NCI-H2081 treated with DMSO at 0.1 percent for 48 hours (cell line): ENCODE measurements around the gene CDRT15.
"Not testable (repeated sequence)": the region's sequence is repeated elsewhere in the genome, so short reads cannot be mapped to it uniquely, and the experiment has no call there.

ENCODE experiments used
- DNase-seq: peaks from one replicate; lab custom pipeline; 2025; lab: John Stamatoyannopoulos, UW

The CDRT15 gene

DNA sequence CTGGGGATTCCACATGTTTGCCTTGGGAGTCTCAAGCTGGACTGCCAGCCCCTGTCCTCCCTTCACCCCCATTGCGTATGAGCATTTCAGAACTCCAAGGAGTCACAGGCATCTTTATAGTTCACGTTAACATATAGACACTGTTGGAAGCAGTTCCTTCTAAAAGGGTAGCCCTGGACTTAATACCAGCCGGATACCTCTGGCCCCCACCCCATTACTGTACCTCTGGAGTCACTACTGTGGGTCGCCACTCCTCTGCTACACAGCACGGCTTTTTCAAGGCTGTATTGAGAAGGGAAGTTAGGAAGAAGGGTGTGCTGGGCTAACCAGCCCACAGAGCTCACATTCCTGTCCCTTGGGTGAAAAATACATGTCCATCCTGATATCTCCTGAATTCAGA is 28.9 kb downstream of the CDRT15 start:
- DNase-seq: no peak

DNA sequence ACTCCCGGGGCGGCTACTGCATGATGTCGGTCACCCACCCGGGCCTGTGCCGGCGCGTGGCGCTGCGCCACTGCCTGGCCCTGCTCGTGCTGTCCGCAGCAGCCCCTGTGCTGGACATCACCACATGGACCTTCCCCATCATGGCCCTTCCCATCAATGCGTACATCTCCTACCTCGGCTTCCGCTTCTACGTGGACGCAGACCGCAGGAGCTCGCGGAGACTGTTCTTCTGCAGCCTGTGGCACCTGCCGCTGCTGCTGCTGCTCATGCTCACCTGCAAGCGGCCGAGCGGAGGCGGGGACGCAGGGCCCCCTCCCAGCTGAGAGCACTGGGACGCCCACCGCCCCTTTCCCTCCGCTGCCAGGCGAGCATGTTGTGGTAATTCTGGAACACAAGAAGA is 29.8 kb downstream of the CDRT15 start:
- DNase-seq: no peak

DNA sequence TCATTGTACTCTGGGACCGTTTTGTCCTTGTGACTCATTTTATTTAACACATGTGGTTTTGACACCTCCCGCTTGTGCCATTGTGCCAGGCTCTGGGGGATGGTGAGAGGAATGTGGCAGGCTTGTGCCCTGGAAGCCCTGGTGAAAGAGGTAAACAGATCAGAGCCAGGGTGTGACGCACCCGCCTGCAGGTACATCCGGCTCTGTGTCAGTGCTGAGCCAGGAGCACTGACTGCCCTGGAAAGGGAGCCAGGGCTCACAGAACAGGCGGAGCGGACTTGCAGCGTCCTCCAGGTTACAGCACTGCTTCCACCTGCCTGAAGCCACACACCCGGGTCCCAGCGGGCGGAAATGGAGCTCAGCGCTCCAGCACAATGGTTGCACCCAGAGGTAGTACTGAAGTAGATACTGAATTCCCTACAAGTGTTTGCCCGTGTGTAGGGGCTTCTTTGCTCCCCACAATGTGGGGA is 30.6 kb downstream of the CDRT15 start:
- no peak for DNase-seq

DNA sequence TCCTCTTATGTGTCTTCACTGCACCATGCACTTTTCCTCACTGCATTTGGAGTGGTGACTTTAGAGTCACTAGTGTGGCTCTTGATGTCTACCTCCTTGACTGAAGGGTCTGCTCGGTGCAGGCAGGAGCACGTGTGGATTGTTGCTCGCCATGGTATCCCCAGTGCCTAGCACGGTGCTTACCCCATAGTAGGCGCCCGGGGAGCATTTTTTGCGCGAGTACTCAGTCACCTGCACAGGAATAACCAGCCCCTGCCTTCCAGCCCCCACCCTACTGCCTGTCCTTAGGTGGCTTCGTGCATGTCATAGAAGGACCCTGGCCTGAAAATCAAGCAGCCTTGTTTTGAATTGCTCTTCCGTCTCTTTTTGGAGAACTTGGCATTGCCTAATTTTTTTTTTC is 31.3 kb downstream of the CDRT15 start:
- no peak for DNase-seq

DNA sequence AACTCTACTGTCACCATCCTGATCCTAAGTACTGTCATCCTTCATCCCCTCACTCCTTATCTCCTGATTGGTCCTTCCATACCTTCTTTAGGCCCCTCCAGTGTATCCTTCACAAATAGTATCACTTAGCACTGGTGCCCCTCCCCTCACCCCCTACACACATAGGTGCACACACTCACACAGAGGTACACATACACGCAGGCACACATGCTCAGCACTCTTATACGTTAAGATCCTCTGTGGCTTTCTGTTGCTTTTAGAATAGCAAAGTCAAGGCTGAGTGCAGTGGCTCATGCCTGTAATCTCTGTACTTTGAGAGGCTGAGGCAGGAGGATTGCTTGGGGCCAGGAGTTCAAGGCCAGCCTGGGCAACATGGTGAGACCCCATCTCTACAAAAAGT is 32.1 kb downstream of the CDRT15 start:
- no peak for DNase-seq

DNA sequence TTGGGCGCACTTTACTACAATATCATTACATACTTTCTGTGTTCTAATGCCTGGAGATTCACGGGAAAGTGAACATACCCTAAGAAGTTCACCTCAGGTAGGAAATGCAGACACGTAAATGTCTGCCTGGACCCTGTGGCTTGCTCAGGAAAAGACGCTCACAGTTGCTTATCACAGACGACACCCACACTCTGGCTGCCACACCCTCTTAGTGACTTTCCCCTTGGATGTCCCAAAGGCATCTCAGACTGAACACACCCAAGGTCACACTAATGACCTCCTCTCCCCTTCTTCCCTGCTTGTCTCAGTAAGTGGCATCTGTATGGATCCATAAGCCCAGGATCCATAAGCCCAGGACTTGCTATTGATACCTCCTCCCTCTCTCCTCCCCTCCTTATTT is 32.6 kb downstream of the CDRT15 start:
- no peak for DNase-seq

DNA sequence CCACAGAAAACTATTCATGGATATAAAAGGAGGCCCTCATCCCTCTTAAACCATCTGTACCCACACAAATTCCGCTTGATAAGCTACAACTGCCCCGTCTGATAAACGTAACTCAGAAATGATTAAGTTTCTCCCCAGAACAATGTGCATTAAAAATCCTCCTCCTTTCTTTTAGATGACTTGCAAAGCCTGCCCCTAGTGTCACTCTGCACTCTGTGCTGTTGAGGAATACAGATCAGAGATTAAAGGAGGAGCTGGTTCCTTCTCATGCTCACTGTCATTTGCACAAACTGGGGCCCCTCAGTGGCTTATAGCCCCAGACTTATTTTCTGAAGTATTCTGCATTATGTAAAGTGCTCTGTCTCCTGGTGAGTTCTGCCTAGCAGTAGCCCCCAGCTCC is 33.3 kb downstream of the CDRT15 start:
- DNase-seq: no peak

DNA sequence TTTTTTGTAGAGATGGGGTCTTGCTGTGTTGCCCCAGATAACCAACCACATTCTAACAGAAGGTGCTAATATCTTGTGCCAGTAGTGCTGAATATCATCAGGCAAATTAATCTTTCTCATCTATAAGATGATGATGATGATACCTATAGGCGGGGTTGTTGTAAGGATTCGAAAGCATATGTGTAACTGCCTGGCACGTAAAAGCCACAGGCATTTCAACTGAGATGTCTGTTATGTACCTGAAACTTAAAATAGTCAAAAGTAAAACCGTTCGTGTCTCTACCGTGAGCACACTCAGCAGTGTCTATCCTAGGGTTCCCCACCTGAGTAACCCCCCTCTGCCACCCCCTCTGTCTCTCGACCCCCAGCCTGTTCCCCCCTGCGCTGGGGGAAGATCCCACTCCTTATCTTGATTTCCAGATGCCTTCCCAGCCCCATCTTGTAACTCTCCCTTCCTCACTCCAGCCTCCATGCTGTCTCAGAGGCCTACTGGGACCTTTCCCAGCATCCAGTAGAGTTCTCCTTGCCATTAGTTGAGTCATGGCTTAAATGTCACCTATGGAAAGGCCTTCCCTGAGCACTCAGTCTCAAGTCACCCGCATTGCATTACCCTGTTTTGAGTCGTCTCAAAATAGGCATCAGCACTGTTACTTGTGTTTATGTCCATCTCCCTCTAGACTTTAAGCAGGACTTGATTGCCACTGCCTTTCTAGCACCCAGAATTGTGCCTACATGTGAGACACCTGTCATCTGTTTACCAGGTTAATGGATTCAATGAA is 34.1 kb downstream of the CDRT15 start:
- no peak for DNase-seq

DNA sequence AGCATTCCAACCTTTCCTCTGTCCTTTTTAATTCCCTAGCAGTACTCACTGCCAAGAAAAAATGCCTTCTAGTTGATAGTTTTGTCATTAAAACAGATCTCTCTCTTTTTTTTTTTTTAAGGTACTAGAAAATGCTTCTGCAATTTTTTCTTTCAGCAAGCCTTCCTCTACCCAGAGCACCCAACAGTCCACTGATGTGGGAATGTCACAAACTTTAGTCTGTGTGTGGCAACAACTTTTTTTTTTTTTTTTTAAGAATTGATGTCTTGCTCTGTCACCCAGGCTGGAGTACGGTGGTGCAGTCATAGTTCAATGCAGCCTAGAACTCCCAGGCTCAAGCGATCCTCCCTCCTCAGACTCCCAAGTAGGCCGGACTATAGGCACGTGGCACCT is 34.7 kb downstream of the CDRT15 start:
- no peak for DNase-seq

DNA sequence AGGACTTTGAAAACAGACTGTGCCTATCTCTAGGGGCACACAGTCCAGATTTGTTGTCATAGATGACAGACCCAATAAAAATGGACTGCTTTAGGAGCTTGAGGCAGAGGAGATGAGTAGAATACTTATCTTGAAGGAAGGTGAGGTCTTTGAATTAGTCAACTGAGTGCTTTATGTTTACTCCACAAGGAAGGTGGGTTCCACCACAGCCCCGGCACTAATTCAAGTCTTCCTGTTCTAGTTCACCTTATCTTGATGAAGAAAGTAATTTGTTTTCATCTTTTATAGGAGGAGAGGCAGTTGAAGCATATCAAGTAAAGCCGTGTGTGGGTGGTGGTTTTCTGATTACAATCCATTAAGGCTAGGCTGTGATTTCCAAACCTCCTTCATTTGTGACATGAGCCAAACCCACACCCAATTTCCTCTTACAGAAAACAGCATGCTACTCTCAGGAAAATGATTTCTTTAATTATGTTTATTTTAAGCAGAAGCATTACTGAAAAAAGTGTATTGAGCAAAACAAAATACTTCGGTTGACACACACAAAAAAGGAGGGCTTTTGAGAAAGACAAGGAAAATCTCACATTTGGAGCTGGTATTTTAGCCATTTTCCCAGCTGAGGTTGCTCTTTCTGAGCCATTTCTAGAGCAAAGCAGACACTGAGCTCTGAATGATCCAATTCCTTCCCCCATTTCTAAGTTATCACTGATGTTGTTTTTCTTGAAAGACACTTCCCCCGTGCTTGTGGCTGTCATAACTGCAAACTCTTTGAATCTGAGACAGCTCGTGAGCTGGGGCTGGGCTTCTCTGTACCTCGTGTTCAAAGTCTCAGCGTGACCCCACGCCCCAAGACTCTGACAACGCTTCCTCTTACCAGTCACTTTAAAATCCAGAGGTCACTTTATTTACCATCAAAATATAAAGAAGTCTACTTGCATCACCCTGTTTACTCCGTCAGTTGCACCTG is 35.4 kb downstream of the CDRT15 start:
- no peak for DNase-seq

DNA sequence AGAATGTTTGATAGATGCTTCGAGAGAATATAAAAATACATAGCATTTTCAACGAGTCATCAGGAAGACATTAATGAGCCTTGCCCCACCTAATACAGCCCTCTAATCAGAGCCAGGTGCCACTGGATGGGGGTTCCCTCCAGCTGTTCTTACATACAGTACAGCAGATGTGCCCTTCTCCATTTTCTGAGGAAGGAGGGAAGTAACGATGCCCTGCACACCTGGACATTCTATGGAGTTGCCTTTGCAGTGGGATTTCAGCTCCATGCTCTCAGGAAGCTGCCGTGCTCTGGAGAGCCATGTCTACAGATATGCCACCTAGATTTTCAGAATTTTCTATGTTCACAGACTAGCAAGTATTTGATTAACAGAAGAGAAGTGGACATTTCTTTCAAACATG is 36.3 kb downstream of the CDRT15 start:
- no peak for DNase-seq

DNA sequence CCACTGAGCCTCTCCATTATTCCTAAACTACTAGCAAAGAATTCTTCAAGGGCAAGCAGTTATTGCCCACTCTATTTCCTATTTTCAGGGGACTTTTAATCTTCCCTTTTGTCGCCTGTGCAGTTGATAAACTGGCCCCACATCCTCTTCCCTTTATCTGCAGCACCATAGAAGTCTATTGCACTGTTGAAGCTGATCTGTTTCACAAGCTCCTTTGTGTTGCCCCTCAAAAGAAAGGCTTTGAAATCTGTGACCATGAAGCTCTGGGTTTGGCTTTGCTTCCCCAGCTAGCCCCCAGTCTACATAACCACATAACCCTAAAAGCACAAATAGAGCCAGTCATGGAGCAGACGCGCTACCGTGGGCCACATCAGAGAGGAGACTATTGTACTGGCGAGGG is 37.1 kb downstream of the CDRT15 start:
- DNase-seq: no peak

DNA sequence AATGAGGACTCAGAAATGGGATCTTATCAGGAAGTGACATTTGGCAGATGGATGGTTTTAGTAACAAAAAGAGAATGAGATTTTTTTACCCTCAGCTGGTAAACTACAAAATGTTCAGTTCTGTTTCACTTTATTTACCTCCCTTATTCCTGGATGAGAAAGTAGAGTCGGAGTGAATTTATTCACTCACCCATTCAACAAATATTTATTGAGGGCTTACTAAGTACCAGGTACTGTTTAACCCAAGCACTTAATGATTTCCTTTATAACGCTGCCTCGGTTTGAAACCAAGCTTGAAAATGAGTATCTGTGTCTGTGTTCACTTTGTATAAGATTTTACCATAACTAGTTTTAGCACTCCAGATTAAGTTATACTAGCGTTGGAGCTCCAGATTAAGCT is 38.1 kb downstream of the CDRT15 start:
- no peak for DNase-seq

DNA sequence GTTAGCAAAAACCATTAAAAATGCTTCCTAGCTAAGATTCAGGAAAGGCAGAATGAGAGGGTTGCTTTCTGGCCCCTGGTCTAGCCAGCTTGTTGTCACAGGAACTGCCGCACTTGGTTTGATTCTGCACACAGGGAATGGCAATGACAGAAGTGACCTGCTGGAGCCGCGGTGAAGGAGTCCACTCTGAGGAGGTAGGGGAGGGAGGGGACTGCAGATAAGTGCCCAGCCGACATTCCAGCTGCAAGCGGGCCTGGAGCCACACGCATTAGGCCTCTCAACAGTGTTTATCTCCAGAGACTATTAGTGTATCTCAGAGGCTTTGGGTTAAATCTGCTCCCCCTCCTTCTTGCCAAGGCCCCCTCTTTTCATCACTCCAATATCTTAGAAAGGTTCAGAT is 38.6 kb downstream of the CDRT15 start:
- no peak for DNase-seq

DNA sequence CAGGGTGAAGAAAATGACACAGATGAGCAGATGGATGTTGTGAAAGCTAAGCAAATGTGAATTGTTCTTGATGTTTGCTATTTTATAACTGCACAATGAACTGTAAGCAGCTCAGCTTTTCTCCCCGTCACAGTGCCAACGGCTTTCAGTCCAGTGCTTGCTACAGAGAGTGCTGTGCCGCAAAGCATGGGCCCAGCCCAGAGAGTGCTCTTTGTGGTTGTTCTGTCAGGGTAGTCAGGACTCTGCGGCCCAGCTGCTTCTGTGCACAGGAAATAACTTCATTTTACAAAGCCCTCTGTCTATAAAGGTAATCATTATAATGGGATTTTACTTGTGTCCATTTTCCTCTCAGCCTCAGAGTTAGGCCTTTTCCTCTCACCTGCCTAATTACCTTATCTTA is 39.1 kb downstream of the CDRT15 start:
- no peak for DNase-seq

DNA sequence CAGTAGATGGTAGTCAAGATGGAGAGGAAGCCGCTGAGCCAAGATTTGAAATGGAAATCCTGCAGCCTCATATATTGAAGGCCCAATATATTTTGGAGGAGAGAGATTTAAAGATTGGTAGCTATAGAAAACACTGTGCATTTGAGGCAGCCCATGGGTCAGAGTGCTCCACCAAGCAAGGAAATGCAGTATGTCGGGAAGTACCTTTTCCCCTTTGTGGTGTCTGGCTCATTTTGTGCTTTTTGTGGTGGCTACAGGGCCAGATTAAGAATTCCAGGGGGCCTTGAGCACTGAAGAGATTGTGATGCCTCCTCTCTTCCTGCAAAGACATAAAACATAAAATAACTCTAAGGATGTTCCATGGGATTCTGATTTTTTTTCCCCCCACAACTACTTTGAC is 39.6 kb downstream of the CDRT15 start:
- no peak for DNase-seq

DNA sequence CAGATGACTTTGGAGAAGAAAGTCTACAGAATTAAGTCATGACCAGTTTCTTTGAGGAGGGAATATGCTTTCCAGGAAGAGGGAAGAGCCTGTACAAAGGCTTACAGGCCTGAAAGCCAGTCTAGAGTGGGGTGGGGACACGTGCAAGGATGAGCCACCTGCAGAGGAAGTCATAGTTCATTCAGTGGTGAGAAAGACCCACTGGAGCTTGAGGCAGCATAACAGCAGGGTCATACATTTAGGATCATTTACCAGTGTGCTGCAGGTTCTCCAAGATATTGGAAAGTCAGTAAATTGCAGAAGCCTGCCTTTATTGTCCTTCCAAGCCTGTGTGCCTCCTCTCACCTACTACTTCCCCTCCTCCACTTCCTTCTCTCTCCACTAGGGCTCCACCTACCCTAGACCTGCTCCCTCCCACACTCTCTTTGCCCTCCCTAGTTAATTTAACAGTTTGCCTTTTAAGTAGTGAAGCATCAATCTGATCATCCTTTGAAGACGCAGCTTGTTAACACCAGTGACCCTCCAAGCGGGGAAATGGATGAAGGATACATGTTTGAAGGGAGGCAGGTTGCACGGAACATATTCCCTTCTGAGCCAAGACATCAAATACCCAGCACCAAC is 40.2 kb downstream of the CDRT15 start:
- DNase-seq: no peak

DNA sequence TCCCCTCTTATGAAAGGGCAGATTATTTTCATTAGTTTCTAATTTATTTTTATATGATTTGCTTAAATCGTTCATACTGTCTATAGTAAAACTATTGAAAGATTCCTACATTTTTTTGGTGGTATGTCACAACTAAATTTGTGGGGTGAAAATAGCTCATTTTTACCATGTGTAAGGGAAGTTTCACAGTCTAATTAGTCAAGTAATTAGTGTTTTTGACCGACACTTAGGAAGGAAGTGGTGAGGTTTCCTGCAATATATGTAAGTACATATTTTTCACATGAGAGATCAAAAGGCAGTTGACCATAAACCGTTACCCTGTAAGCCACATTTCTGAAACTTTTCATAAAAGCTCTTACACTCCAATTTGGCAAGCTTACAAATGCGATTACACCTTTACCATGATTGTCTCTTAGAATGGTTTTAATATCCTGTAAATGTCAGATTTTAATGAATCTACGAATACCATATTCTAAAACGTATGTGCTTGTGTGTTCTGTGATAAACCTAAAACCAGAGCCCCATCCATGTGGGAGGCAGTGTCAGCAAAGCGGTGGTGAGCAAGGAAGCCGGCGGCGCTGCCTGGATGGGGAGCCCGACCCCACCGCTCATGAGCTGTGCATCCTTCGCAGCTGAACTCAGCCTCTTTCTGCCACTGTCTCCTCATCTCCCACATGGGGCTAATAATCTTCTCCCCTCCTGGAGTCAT is 43.9 kb downstream of the CDRT15 start:
- not testable (repeated sequence) for DNase-seq

DNA sequence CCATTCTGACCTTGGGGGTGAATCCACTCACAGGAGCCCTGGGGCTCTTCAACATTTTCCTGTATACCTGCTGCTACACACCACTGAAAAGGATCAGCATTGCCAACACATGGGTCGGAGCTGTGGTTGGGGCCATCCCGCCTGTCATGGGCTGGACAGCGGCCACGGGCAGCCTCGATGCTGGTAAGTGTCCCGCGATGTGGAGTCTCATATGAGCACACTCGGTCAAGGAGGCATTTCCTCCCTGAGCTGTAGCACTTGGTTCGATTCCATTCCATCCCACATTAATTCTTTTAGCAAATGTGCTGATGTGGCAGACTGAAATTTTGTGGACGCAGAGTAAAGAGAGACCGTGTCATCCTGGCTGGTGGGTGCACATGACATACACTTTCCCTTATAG is 44.6 kb downstream of the CDRT15 start:
- DNase-seq: not testable (repeated sequence)

DNA sequence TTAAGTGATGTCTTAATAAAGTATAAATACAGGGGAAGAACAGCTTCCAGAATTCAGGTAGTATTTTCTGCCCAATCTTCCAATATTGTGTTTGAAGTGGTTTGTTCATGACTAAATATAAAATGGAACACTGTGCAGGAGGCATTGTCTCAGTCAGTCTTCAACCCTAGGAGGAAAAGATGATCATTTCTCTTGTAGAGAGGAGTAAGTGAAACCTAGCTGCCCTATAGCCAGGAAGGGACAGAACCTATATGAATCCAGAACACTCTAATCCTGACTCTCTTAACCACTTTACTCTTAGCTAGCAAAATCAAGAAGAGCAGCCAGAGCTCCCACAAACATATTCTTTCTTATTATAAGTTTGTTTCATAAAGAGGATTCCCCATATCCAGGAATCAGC is 45.2 kb downstream of the CDRT15 start:
- DNase-seq: not testable (repeated sequence)

DNA sequence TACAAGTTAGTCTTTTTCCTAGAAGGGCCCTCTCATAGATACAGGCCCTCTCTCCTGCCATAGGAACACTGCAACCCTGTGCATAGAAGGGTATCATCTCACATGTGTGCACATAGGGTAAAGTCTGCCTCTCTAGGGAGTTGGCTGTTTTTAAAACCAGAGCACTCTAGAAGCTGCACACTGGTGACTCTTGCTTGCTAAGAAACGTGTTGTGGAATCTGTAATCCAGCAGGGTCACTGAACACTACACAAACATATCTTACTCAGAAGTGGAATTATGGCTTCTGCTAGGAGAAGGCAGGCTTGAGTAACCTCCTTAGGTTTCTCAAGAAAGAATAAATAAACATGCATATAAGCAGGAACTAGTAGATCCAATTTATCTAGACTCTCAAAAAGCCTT is 45.9 kb downstream of the CDRT15 start:
- not testable (repeated sequence) for DNase-seq

DNA sequence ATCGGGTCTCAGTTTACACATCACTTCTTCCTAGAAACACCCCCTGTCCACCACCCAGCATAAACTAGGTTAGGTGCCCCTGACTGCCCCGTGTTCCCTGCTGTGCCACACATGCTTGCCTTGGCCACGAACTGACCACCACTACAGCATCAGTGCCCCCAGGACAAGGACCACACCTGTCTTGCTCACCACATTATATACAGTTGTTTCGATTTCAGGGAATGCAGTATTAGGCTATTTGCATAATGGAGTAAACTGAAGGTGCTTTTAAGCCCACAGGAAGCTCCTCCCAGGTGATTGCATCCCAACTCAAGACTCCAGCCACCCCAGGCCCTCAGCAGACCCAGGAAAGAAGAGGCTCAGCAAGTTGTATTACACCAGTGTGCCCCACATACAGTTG is 50.2 kb downstream of the CDRT15 start:
- not testable (repeated sequence) for DNase-seq
